GM12873 (cell line): ENCODE data around the gene CSK.
A peak's percentile ranks its signal among the peaks of the same experiment; 100 is the strongest.

Source experiments
- CTCF ChIP-seq: IDR thresholded peaks from 2 replicates; pipeline ENCODE4 v1.5.1; 2012; ENCODE audit warnings: low read depth, mild to moderate bottlenecking, moderate library complexity, low read length, control low read depth; ENCODE audit not compliant: insufficient read depth; ENCODE audit errors: missing control alignments

Gene CSK

GRCh38 chr15:74786551-74787165 lies 4.8 kb downstream of the CSK start:
- no peak for TF ChIP-seq CTCF

- TF ChIP-seq CTCF, result peak; percentile 92
Observed at GRCh38 chr15:74787251-74788041, 5.6 kb downstream of the CSK start.

- TF ChIP-seq CTCF, result no peak
Observed at GRCh38 chr15:74788042-74788682, 6.3 kb downstream of the CSK start.

- no peak for TF ChIP-seq CTCF
Observed at GRCh38 chr15:74788683-74789151, 6.8 kb downstream of the CSK start.

- TF ChIP-seq CTCF, result no peak
Observed at GRCh38 chr15:74789171-74789631, 7.3 kb downstream of the CSK start.

GRCh38 chr15:74789741-74790079 lies 7.8 kb downstream of the CSK start:
- TF ChIP-seq CTCF, result no peak
